OCI-LY7 (cell line): ENCODE measurements around the gene OAS2. TPM values are rescaled to one million over a fixed set of nuclear protein-coding genes. Genes with fewer than 3 reads are reported as not detected.

Experiments
- BruUV-seq: library from RNA; stranded (reverse); fragments of 400-500 nt; replicated peaks from 2 replicates; lab custom pipeline; 2021; lab: Mats Ljungman, UMichigan
- CTCF ChIA-PET: fragments of 300-600 bp; sonication (Branson Sonifier 250); formaldehyde crosslinking; loops from one replicate; lab custom pipeline; 2022; ENCODE audit warnings: antibody characterized with exemption; ENCODE audit not compliant: unreplicated experiment; lab: Charles Lee
- POLR2A ChIA-PET: fragments of 300-600 bp; sonication (Branson Sonifier 250); formaldehyde crosslinking; loops from one replicate; lab custom pipeline; 2022; ENCODE audit warnings: antibody characterized with exemption; lab: Charles Lee
- DNase-seq: peaks from one replicate; pipeline ENCODE4 v3.0.0-alpha.2; 2015; ENCODE audit warnings: low spot score
- H2AFZ ChIP-seq: fragments of 200-600 bp; sonication (generic), shearing (Covaris generic); 2 replicates; pipeline ENCODE4 v1.6.1; 2014; ENCODE audit warnings: mild to moderate bottlenecking, antibody characterized with exemption, low read length, moderate library complexity
- H3K27ac ChIP-seq: fragments of 200-600 bp; sonication (generic); 2 replicates; pipeline ENCODE4 v1.5.1; 2014; ENCODE audit warnings: mixed run types, low read depth, mild to moderate bottlenecking, moderate library complexity, low read length, inconsistent platforms; ENCODE audit not compliant: poor library complexity, severe bottlenecking
- H3K36me3 ChIP-seq: fragments of 200-600 bp; sonication (generic); 2 replicates; pipeline ENCODE4 v1.6.1; 2014; ENCODE audit warnings: mild to moderate bottlenecking, antibody characterized with exemption, low read length, moderate library complexity, mixed read lengths; ENCODE audit not compliant: insufficient read depth
- H3K4me1 ChIP-seq: fragments of 200-600 bp; sonication (generic); 2 replicates; pipeline ENCODE4 v1.5.1; 2014; ENCODE audit warnings: mild to moderate bottlenecking, low read length; ENCODE audit not compliant: insufficient read depth, poor library complexity, severe bottlenecking
- H3K4me2 ChIP-seq: fragments of 200-600 bp; sonication (generic); 2 replicates; pipeline ENCODE4 v1.6.1; 2014; ENCODE audit warnings: mild to moderate bottlenecking, low read length
- H3K4me3 ChIP-seq: fragments of 200-600 bp; sonication (generic); 2 replicates; pipeline ENCODE4 v1.5.1; 2014; ENCODE audit warnings: mild to moderate bottlenecking, low read depth, low read length; ENCODE audit not compliant: poor library complexity, severe bottlenecking
- H3K79me2 ChIP-seq: fragments of 200-600 bp; sonication (generic); 2 replicates; pipeline ENCODE4 v1.6.1; 2016; ENCODE audit warnings: low read depth, mild to moderate bottlenecking, low read length, moderate library complexity, mixed read lengths; ENCODE audit not compliant: insufficient read depth
- H3K9me2 ChIP-seq: fragments of 200-600 bp; sonication (generic); 2 replicates; pipeline ENCODE4 v1.6.1; 2016; ENCODE audit warnings: mild to moderate bottlenecking, low read length, mixed read lengths; ENCODE audit not compliant: insufficient read depth
- H3K9me3 ChIP-seq: fragments of 200-600 bp; sonication (generic); 2 replicates; pipeline ENCODE4 v1.6.1; 2014; ENCODE audit warnings: mild to moderate bottlenecking, mixed run types, low read length, mixed read lengths
- H4K20me1 ChIP-seq: fragments of 200-600 bp; sonication (generic); 2 replicates; pipeline ENCODE4 v1.6.1; 2014; ENCODE audit warnings: mild to moderate bottlenecking, antibody characterized with exemption, low read length, moderate library complexity, mixed read lengths; ENCODE audit not compliant: insufficient read depth
- CTCF ChIP-seq: fragments of 200-600 bp; sonication (generic); conservative IDR thresholded peaks from 2 replicates; pipeline ENCODE4 v1.5.1; 2014; ENCODE audit warnings: mild to moderate bottlenecking, antibody characterized with exemption, low read length, moderate library complexity, mixed read lengths
- EZH2phosphoT487 ChIP-seq: fragments of 200-600 bp; sonication (generic); IDR thresholded peaks from 2 replicates; pipeline ENCODE4 v1.6.1; 2018; ENCODE audit warnings: low read depth, borderline replicate concordance, mild to moderate bottlenecking, mixed run types, antibody characterized with exemption, low read length, moderate library complexity, mixed read lengths
- intact Hi-C: fragments of 100-400 bp; cut with micrococcal nuclease; formaldehyde crosslinking; loops from one replicate; pipeline ENCODE4 v1.10.0; 2022; ENCODE audit not compliant: unreplicated experiment
- total RNA-seq, 2 experiments: library from RNA; depleted of rRNA in 1 of 2; stranded (reverse); fragments of >200 nt in 1 of 2; shearing (Covaris generic) in 1 of 2; gene quantifications; 2 replicates each; pipeline ENCODE4 v1.2.3, GENCODE V29; 2014 to 2022

Gene OAS2
- total RNA-seq, 2 experiments from 2014 or later, result 33.2 to 46.8 TPM

GRCh38 chr12:113057565-113058485, 79.5 kb downstream of the OAS2 start:
- H3K9me2 ChIP-seq, result no peaks in the 10 kb centered on the region
- peaks cover 95% of the 10 kb centered on the region for H3K79me2 ChIP-seq
- ChIA-PET POLR2A (interaction anchor here (0.6 to 18.1 kb wide), 9 partner anchors 2 to 116 kb away, joined by 3 to 235 read pairs (median 3); partner anchors contain the start of genes DTX1 and OAS2), CTCF (interaction anchor here (0.7 kb wide), 1 partner anchor 13 kb away, joined by 3 read pairs; no protein-coding TSS in a partner anchor)
- peaks cover 6% of the 10 kb centered on the region; the same call in 1 of the 2 replicates for H4K20me1 ChIP-seq
- H3K36me3 ChIP-seq, result peaks cover 69% of the 10 kb centered on the region
- DNase-seq, result peak; percentile 62
- H3K4me3 ChIP-seq, result peak overlapping the region; percentile 90
- peak overlapping the region; percentile 94 for H3K4me2 ChIP-seq
- H2AFZ ChIP-seq, result no peak overlapping the region
- intact Hi-C loops, result no loop called here
- peaks cover 66% of the 10 kb centered on the region for H3K4me1 ChIP-seq
- no TSS peak for BruUV-seq
- H3K9me3 ChIP-seq, result no peaks in the 10 kb centered on the region
- TF ChIP-seq CTCF, result no peak
- no peak for TF ChIP-seq EZH2phosphoT487
- H3K27ac ChIP-seq, result peak overlapping the region; percentile 97

GRCh38 chr12:113058553-113058952, 80.2 kb downstream of the OAS2 start:
- peaks cover 76% of the 10 kb centered on the region for H3K36me3 ChIP-seq
- H3K4me1 ChIP-seq, result peaks cover 66% of the 10 kb centered on the region
- no peak for TF ChIP-seq EZH2phosphoT487
- TF ChIP-seq CTCF, result no peak
- intact Hi-C loops, result no loop called here
- TSS peak; percentile 53 for BruUV-seq
- peak overlapping the region; percentile 97 for H3K27ac ChIP-seq
- no peak overlapping the region for H2AFZ ChIP-seq
- DNase-seq, result peak; percentile 30
- peak overlapping the region; percentile 90 for H3K4me3 ChIP-seq
- peaks cover 10% of the 10 kb centered on the region; the same call in 1 of the 2 replicates for H4K20me1 ChIP-seq
- H3K9me3 ChIP-seq, result no peaks in the 10 kb centered on the region
- ChIA-PET POLR2A (interaction anchor here (0.6 to 18.1 kb wide), 9 partner anchors 3 to 115 kb away, joined by 3 to 235 read pairs (median 3); partner anchors contain the start of genes DTX1 and OAS2), CTCF (interaction anchor here (0.7 kb wide), 1 partner anchor 12 kb away, joined by 3 read pairs; no protein-coding TSS in a partner anchor)
- peaks cover 97% of the 10 kb centered on the region for H3K79me2 ChIP-seq
- H3K4me2 ChIP-seq, result peak overlapping the region; percentile 94
- no peaks in the 10 kb centered on the region for H3K9me2 ChIP-seq
